ENCODE measurements around the gene DIAPH3.
A peak's percentile ranks its signal among the peaks of the same experiment; 100 is the strongest.

The DIAPH3 gene

GRCh38 chr13:59863621-59864020, 300.1 kb downstream of the DIAPH3 start:
- DNase-seq (ENCODE audit: low spot score): no peak

- no peak for DNase-seq (ENCODE audit: low spot score)
These were observed 302.1 kb downstream of the DIAPH3 start for GRCh38 chr13:59861676-59862075.

- DNase-seq (ENCODE audit: low spot score): no peak
These were observed 307.4 kb downstream of the DIAPH3 start for GRCh38 chr13:59856281-59856810.

- DNase-seq (ENCODE audit: low spot score): no peak
These were observed 316.7 kb downstream of the DIAPH3 start for GRCh38 chr13:59846845-59847620.

- DNase-seq (ENCODE audit: low spot score): no peak
These were observed 320.7 kb downstream of the DIAPH3 start for GRCh38 chr13:59843040-59843439.

GRCh38 chr13:59842507-59842906, 321.2 kb downstream of the DIAPH3 start:
- no peak for DNase-seq (ENCODE audit: low spot score)

GRCh38 chr13:59839186-59839585, 324.5 kb downstream of the DIAPH3 start:
- no peak for DNase-seq (ENCODE audit: low spot score)

GRCh38 chr13:59837101-59837500, 326.6 kb downstream of the DIAPH3 start:
- no peak for DNase-seq (ENCODE audit: low spot score)

GRCh38 chr13:59835569-59835968, 328.2 kb downstream of the DIAPH3 start:
- no peak for DNase-seq (ENCODE audit: low spot score)

GRCh38 chr13:59834801-59835200, 328.9 kb downstream of the DIAPH3 start:
- peak; percentile 15 for DNase-seq (ENCODE audit: low spot score)

GRCh38 chr13:59829690-59830089, 334.0 kb downstream of the DIAPH3 start:
- DNase-seq (ENCODE audit: low spot score): no peak

GRCh38 chr13:59823486-59823885, 340.2 kb downstream of the DIAPH3 start:
- peak; percentile 29 for DNase-seq (ENCODE audit: low spot score)

GRCh38 chr13:59809564-59809963, 354.2 kb downstream of the DIAPH3 start:
- no peak for DNase-seq (ENCODE audit: low spot score)

- DNase-seq (ENCODE audit: low spot score): no peak
These were observed 356.9 kb downstream of the DIAPH3 start for GRCh38 chr13:59806801-59807200.

- no peak for DNase-seq (ENCODE audit: low spot score)
These were observed 362.4 kb downstream of the DIAPH3 start for GRCh38 chr13:59801107-59801880.

- DNase-seq (ENCODE audit: low spot score): no peak
These were observed 370.6 kb downstream of the DIAPH3 start for GRCh38 chr13:59793107-59793506.

- peak; percentile 14 for DNase-seq (ENCODE audit: low spot score)
These were observed 373.1 kb downstream of the DIAPH3 start for GRCh38 chr13:59790626-59791025.

- no peak for DNase-seq (ENCODE audit: low spot score)
These were observed 374.2 kb downstream of the DIAPH3 start for GRCh38 chr13:59789558-59789957.

GRCh38 chr13:59787679-59788078, 376.0 kb downstream of the DIAPH3 start:
- DNase-seq (ENCODE audit: low spot score): no peak

- no peak for DNase-seq (ENCODE audit: low spot score)
These were observed 381.0 kb downstream of the DIAPH3 start for GRCh38 chr13:59782696-59783095.

GRCh38 chr13:59780058-59780457, 383.7 kb downstream of the DIAPH3 start:
- DNase-seq (ENCODE audit: low spot score): no peak

- DNase-seq (ENCODE audit: low spot score): peak; percentile 48
These were observed 386.6 kb downstream of the DIAPH3 start for GRCh38 chr13:59776924-59777690.

Data from AG20443 (cell line).